ENCODE results near the gene MAP4K5.

Gene MAP4K5

DNA sequence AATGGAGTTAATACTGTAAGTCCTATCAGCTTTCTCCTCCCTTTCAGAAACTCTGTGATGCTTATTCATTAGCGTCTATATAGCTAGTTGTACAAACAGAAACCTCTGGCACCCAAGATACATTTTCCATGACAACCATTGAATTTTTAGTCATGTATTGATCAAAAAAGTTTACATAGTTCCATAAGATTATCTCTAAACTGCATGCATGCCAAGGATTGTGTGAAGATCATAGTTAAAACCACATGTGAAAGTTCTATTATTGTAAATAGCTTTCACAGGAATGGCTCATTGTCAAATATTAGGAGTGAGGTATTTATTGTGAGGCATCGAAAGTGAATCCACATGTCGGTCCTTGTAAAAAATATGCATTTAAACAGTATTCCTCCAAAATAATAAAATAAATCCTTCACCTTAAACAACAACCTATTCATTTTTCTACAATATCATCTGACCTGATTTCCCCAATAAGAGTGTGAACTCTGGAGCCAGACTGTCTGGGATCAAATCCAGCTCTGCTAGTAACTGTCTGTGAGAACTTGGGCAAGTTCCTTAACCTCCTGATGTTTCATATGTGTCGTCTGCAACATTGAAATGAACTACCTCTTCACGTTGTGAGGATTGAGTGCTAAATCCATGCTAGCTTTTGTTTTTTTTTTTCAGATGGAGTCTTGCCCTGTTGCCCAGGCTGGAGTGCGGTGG is 125.1 kb downstream of the MAP4K5 start:
- Histone ChIP-seq H3K27me3 (ENCODE audit: control insufficient read depth in 2 of 2, insufficient read depth in 2 of 2, low read length in 2 of 2) (no peaks in the 10 kb centered on the region), H3K4me1 (ENCODE audit: control insufficient read depth in 2 of 2, insufficient read depth in 2 of 2, low read length in 2 of 2) (no peaks in the 10 kb centered on the region), H3K4me3 (ENCODE audit: low read length in 2 of 2) (no peak overlapping the region), H3K9ac (ENCODE audit: low read depth in 1 of 2, low read length in 2 of 2) (no peak overlapping the region), H3K27ac (ENCODE audit: low read depth in 2 of 2, low read length in 2 of 2) (no peak overlapping the region), H3K9me3 (ENCODE audit: control insufficient read depth in 2 of 2, low read length in 2 of 2) (no peaks in the 10 kb centered on the region), H3K36me3 (ENCODE audit: control insufficient read depth in 2 of 2, insufficient read depth in 2 of 2, low read length in 2 of 2) (no peaks in the 10 kb centered on the region)

GRCh38 chr14:50403419-50403818 is 128.9 kb downstream of the MAP4K5 start:
- no peak overlapping the region for H3K4me3 ChIP-seq (ENCODE audit: low read length in 2 of 2)
- no peaks in the 10 kb centered on the region for H3K27me3 ChIP-seq (ENCODE audit: control insufficient read depth in 2 of 2, insufficient read depth in 2 of 2, low read length in 2 of 2)
- H3K9ac ChIP-seq (ENCODE audit: low read depth in 1 of 2, low read length in 2 of 2): no peak overlapping the region
- H3K36me3 ChIP-seq (ENCODE audit: control insufficient read depth in 2 of 2, insufficient read depth in 2 of 2, low read length in 2 of 2): no peaks in the 10 kb centered on the region
- no peaks in the 10 kb centered on the region for H3K9me3 ChIP-seq (ENCODE audit: control insufficient read depth in 2 of 2, low read length in 2 of 2)
- peaks cover 0 to 7% of the 10 kb centered on the region in 2 donors for H3K4me1 ChIP-seq (ENCODE audit: control insufficient read depth in 2 of 2, insufficient read depth in 2 of 2, low read length in 2 of 2)
- H3K27ac ChIP-seq (ENCODE audit: low read depth in 2 of 2, low read length in 2 of 2): no peak overlapping the region

GRCh38 chr14:50402965-50403364 is 129.4 kb downstream of the MAP4K5 start:
- peaks cover under 1 to 10% of the 10 kb centered on the region in 2 donors for H3K4me1 ChIP-seq (ENCODE audit: control insufficient read depth in 2 of 2, insufficient read depth in 2 of 2, low read length in 2 of 2)

DNA sequence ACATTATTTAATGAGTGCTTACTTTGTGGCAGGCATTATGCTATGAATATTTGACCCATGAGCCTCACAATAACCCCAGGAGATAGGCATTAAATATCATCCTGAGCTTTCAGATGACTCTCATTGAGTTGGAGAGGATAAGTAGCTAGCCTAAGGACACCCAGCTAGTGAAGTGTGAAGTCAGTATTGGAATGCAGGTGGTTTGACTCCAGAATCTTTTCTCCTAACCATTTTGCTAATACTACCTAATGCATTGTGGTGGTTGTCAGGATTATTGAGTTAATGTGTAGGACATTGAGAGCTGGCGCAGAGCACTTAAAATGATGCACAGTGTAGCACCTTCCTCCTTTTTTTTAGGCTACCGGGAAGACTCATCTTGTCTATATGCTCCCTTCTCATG is 131.9 kb downstream of the MAP4K5 start:
- Histone ChIP-seq H3K4me1 (ENCODE audit: control insufficient read depth in 2 of 2, insufficient read depth in 2 of 2, low read length in 2 of 2) (peaks cover 7 to 20% of the 10 kb centered on the region in 2 donors), H3K4me3 (ENCODE audit: low read length in 2 of 2) (no peak overlapping the region)

More at GRCh38 chr14:50402965-50403364, 129.4 kb downstream of the MAP4K5 start:
- Histone ChIP-seq H3K9ac (ENCODE audit: low read depth in 1 of 2, low read length in 2 of 2) (no peak overlapping the region), H3K4me3 (ENCODE audit: low read length in 2 of 2) (no peak overlapping the region), H3K27me3 (ENCODE audit: control insufficient read depth in 2 of 2, insufficient read depth in 2 of 2, low read length in 2 of 2) (no peaks in the 10 kb centered on the region), H3K36me3 (ENCODE audit: control insufficient read depth in 2 of 2, insufficient read depth in 2 of 2, low read length in 2 of 2) (no peaks in the 10 kb centered on the region), H3K9me3 (ENCODE audit: control insufficient read depth in 2 of 2, low read length in 2 of 2) (no peaks in the 10 kb centered on the region), H3K27ac (ENCODE audit: low read depth in 2 of 2, low read length in 2 of 2) (no peak overlapping the region)

DNA sequence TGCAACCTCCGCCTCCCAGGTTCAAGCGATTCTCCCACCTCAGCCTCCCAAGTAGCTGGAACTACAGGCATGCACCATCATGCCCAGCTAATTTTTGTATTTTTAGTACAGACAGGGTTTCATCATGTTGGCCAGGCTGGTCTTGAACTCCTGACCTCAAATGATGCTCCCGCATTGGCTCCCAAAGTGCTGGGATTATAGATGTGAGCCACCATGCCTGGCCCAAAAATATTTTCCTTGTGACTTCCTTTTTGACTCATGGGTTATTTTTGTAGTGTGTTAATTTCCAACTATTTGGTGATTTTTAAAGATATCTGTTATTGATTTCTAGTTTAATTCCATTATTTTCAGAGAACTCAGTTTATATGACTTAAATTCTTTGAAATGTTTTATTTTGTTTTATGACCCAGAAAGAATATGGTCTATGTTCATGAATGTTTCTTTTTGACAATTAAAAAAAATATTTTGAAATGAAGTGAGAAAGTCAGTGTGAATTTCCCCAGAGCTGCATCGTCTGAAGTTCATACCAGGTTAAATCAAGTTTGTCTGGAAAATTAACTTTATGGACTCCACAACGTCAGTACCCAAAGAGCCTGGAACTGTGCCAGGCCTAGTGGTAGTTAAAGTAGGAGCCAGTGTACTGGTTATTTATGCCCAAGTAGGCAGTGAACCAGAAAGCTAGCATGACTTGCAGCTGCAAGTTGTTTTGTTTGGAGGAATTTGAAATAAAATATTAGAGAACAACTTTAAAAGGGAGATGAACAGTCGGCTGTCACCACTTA is 132.9 kb downstream of the MAP4K5 start:
- Histone ChIP-seq H3K27ac (ENCODE audit: low read depth in 2 of 2, low read length in 2 of 2) (no peak overlapping the region), H3K4me3 (ENCODE audit: low read length in 2 of 2) (no peak overlapping the region), H3K9ac (ENCODE audit: low read depth in 1 of 2, low read length in 2 of 2) (no peak overlapping the region), H3K4me1 (ENCODE audit: control insufficient read depth in 2 of 2, insufficient read depth in 2 of 2, low read length in 2 of 2) (peaks cover 9 to 24% of the 10 kb centered on the region in 2 donors), H3K9me3 (ENCODE audit: control insufficient read depth in 2 of 2, low read length in 2 of 2) (no peaks in the 10 kb centered on the region), H3K36me3 (ENCODE audit: control insufficient read depth in 2 of 2, insufficient read depth in 2 of 2, low read length in 2 of 2) (no peaks in the 10 kb centered on the region), H3K27me3 (ENCODE audit: control insufficient read depth in 2 of 2, insufficient read depth in 2 of 2, low read length in 2 of 2) (no peaks in the 10 kb centered on the region)

More for the DNA sequence above, 131.9 kb downstream of the MAP4K5 start:
- Histone ChIP-seq H3K36me3 (ENCODE audit: control insufficient read depth in 2 of 2, insufficient read depth in 2 of 2, low read length in 2 of 2) (no peaks in the 10 kb centered on the region), H3K27ac (ENCODE audit: low read depth in 2 of 2, low read length in 2 of 2) (no peak overlapping the region), H3K9me3 (ENCODE audit: control insufficient read depth in 2 of 2, low read length in 2 of 2) (no peaks in the 10 kb centered on the region), H3K27me3 (ENCODE audit: control insufficient read depth in 2 of 2, insufficient read depth in 2 of 2, low read length in 2 of 2) (no peaks in the 10 kb centered on the region), H3K9ac (ENCODE audit: low read depth in 1 of 2, low read length in 2 of 2) (no peak overlapping the region)

DNA sequence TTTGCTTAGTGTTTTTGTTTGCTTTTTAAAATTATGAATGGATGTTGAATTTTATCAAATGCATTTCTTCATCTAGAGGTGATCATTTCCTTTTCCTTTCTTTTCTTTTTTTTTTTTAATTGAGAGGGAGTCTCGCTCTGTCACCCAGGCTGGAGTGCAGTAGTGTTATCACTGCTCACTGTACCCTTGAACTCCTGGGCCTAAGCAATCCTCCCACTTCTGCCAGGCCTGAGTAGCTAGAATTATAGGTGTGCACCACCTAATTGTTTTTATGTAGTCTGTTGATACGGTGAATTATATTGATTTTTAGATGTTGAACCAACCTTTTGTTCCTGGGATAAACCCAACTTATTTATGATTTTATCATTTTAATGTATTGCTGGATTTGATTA is 134.2 kb downstream of the MAP4K5 start:
- no peaks in the 10 kb centered on the region for H3K27me3 ChIP-seq (ENCODE audit: control insufficient read depth in 2 of 2, insufficient read depth in 2 of 2, low read length in 2 of 2)
- peaks cover 13 to 27% of the 10 kb centered on the region in 2 donors for H3K4me1 ChIP-seq (ENCODE audit: control insufficient read depth in 2 of 2, insufficient read depth in 2 of 2, low read length in 2 of 2)
- H3K27ac ChIP-seq (ENCODE audit: low read depth in 2 of 2, low read length in 2 of 2): peak overlapping the region in 1 of 2 donors; percentile 94
- no peak overlapping the region for H3K4me3 ChIP-seq (ENCODE audit: low read length in 2 of 2)
- H3K36me3 ChIP-seq (ENCODE audit: control insufficient read depth in 2 of 2, insufficient read depth in 2 of 2, low read length in 2 of 2): no peaks in the 10 kb centered on the region
- no peak overlapping the region for H3K9ac ChIP-seq (ENCODE audit: low read depth in 1 of 2, low read length in 2 of 2)
- no peaks in the 10 kb centered on the region for H3K9me3 ChIP-seq (ENCODE audit: control insufficient read depth in 2 of 2, low read length in 2 of 2)

- Histone ChIP-seq H3K36me3 (ENCODE audit: control insufficient read depth in 2 of 2, insufficient read depth in 2 of 2, low read length in 2 of 2) (no peaks in the 10 kb centered on the region), H3K27me3 (ENCODE audit: control insufficient read depth in 2 of 2, insufficient read depth in 2 of 2, low read length in 2 of 2) (no peaks in the 10 kb centered on the region), H3K4me1 (ENCODE audit: control insufficient read depth in 2 of 2, insufficient read depth in 2 of 2, low read length in 2 of 2) (peaks cover 13 to 32% of the 10 kb centered on the region in 2 donors), H3K27ac (ENCODE audit: low read depth in 2 of 2, low read length in 2 of 2) (peak overlapping the region; percentile 85 to 94), H3K9me3 (ENCODE audit: control insufficient read depth in 2 of 2, low read length in 2 of 2) (no peaks in the 10 kb centered on the region), H3K9ac (ENCODE audit: low read depth in 1 of 2, low read length in 2 of 2) (peak overlapping the region; percentile 76 to 77), H3K4me3 (ENCODE audit: low read length in 2 of 2) (peak overlapping the region; percentile 78 to 81)
These were observed 134.8 kb downstream of the MAP4K5 start for GRCh38 chr14:50397390-50398188.

DNA sequence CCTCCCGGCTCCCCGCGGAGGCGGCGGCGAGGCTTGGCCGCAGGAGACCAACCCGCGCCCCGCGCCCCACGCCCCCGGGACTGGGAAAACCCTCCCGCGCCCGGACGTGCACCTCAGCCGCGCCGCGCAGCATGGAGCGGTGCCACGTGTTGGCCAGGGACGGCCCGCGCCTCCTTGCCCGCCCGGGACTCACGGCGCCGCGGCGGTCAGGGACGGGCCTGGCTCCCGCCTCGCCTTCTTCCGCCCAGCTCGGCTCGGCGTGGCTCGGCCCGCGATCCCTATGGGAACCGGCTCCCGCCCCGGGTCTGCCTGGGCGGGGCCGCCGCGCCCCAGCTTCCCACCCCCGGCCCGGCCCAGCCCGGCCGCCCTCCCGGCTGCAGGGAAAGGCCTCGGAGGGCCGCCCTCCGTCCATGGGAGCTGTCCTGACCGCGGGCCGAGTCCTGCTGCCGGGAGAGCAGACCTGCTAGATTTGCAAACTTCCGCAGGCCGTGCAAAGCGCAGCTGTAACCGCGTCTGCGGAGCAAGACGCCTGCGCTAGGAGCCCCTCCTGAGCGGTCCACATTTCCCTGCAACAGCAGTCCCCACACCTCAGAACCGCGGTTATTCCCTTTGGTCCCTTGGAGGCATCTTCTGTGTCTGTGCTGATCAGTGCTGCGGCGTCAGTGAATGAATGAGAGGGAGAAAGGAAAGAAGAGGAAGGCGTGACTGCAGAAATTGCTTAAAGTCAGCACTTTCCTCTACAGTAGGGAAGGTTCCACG is 135.6 kb downstream of the MAP4K5 start, which contains the start of gene CDKL1:
TSS of gene CDKL1 (minus strand) at position 251 of the 759 bp plus-strand sequence. CDS start 1,013 bp downstream, outside the sequence.
- Histone ChIP-seq H3K27me3 (ENCODE audit: control insufficient read depth in 2 of 2, insufficient read depth in 2 of 2, low read length in 2 of 2) (no peaks in the 10 kb centered on the region), H3K27ac (ENCODE audit: low read depth in 2 of 2, low read length in 2 of 2) (peak within 1 kb of the TSS; percentile 85 to 94), H3K9ac (ENCODE audit: low read depth in 1 of 2, low read length in 2 of 2) (peak within 1 kb of the TSS; percentile 76 to 77), H3K4me3 (ENCODE audit: low read length in 2 of 2) (peak within 1 kb of the TSS; percentile 78 to 81), H3K36me3 (ENCODE audit: control insufficient read depth in 2 of 2, insufficient read depth in 2 of 2, low read length in 2 of 2) (no peaks in the 10 kb centered on the region), H3K4me1 (ENCODE audit: control insufficient read depth in 2 of 2, insufficient read depth in 2 of 2, low read length in 2 of 2) (peaks cover 13 to 32% of the 10 kb centered on the region in 2 donors), H3K9me3 (ENCODE audit: control insufficient read depth in 2 of 2, low read length in 2 of 2) (no peaks in the 10 kb centered on the region)

DNA sequence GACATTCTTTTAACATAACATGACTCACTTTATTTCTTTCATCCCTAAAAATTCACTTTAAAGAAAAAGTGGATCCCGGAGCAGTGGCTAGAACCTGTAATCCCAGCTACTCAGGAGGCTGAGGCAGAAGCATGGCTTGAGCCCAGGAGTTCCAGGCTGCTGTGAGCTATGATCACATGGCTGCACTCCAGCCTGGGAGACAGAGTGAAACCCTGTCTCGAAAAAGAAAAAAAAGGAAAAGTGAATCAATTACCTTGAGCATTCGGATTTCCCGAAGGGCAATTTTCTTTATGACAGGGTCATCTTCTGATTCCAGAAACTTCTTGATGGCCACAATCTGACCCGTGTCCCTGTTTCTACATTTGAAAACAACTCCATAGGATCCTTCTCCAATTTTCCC is 136.9 kb downstream of the MAP4K5 start:
- Histone ChIP-seq H3K36me3 (ENCODE audit: control insufficient read depth in 2 of 2, insufficient read depth in 2 of 2, low read length in 2 of 2) (no peaks in the 10 kb centered on the region), H3K27me3 (ENCODE audit: control insufficient read depth in 2 of 2, insufficient read depth in 2 of 2, low read length in 2 of 2) (no peaks in the 10 kb centered on the region), H3K4me3 (ENCODE audit: low read length in 2 of 2) (peak overlapping the region; percentile 78 to 81), H3K9ac (ENCODE audit: low read depth in 1 of 2, low read length in 2 of 2) (peak overlapping the region; percentile 63 to 77), H3K9me3 (ENCODE audit: control insufficient read depth in 2 of 2, low read length in 2 of 2) (no peaks in the 10 kb centered on the region), H3K4me1 (ENCODE audit: control insufficient read depth in 2 of 2, insufficient read depth in 2 of 2, low read length in 2 of 2) (peaks cover 13 to 32% of the 10 kb centered on the region in 2 donors), H3K27ac (ENCODE audit: low read depth in 2 of 2, low read length in 2 of 2) (peak overlapping the region; percentile 85 to 94)

Measured in mucosa of rectum (tissue), 2 donors.